GM18505 (cell line): ENCODE measurements around the gene PRMT7.

ENCODE experiments used
- ATAC-seq: cut with Tn5 transposase; IDR thresholded peaks from one replicate; pipeline ENCODE4 v1.9.1; 2021; ENCODE audit not compliant: unreplicated experiment
- POLR2A ChIP-seq: IDR thresholded peaks from 4 replicates; pipeline ENCODE4 v1.6.1; 2011; ENCODE audit warnings: borderline replicate concordance; ENCODE audit not compliant: insufficient read depth, insufficient read length; ENCODE audit errors: extremely low read depth

The PRMT7 gene, protein sequence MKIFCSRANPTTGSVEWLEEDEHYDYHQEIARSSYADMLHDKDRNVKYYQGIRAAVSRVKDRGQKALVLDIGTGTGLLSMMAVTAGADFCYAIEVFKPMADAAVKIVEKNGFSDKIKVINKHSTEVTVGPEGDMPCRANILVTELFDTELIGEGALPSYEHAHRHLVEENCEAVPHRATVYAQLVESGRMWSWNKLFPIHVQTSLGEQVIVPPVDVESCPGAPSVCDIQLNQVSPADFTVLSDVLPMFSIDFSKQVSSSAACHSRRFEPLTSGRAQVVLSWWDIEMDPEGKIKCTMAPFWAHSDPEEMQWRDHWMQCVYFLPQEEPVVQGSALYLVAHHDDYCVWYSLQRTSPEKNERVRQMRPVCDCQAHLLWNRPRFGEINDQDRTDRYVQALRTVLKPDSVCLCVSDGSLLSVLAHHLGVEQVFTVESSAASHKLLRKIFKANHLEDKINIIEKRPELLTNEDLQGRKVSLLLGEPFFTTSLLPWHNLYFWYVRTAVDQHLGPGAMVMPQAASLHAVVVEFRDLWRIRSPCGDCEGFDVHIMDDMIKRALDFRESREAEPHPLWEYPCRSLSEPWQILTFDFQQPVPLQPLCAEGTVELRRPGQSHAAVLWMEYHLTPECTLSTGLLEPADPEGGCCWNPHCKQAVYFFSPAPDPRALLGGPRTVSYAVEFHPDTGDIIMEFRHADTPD

DNA sequence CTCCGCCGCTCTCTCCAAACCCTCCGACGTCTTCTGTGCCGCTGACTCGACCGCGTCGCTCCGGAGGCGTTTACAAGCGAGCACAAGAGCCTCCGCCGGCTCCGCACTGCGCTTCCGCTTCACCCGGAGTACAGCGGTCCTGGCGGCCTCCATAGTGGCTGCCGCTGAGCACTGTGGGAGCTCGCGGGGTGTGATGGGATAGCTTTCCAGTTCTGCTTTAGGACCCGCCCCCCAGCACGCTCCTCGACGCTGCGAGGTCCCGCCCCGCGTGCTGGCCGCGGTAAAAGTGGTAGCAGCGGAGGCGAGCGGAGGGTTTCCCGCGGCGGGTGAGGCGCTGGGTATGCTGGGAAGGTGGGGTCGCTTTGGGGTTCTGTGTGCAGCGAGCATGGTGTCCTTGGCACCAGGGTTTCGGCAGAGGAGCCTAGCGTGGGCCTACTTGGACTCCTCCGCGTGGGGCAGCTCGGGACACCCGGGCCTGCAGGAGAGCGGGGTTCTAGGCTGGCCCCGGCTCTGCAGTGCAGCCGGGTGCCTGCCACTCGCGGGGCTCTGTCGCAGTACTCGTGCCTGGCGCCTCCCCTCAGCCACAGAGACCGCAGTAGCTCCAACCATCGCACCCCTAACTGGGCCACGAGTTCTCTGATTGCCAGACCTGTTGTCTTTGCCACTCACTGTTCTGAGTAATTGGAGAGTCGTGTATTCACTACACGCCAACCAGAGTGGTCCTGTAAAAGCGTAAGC is at the start of gene PRMT7, which contains the start of gene SLC7A6OS:
PRMT7 (plus strand) TSS at position 246 of the 738 bp plus-strand sequence. CDS start 4,961 bp downstream, outside the sequence.
SLC7A6OS (minus strand) TSS at position 173 of the 738 bp plus-strand sequence; CDS start at position 153, 20 bp downstream.
- TF ChIP-seq POLR2A, result peak; percentile 94

DNA sequence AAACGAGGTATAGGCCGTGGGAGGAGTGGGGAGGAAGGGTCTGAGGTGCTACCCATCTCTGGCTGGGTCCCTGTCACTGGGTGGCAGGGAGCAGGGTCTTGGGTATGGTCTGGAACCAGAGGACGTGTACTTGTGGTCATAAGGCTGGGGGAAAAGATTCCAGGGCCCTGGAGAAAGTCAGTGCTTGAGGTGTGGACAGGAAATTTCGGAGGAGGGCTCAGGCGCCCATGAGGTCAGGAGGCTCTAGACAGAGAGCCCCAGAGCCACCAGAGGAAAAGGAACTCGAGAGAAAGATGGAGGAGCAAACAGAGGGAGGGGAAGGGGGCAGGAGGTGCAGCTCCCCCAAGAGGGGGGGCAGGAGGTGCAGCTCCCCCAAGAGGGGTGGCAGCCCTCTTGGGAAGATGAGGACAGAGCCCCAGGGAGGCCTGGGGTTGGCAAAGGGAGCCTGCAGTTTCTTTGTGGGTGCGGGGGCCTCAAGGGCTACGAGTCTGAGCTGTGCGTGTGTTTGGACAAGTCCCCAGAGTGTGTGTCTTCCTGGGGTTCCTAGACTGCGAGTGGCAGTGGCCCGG is 47.2 kb upstream of the PRMT7 start:
- TF ChIP-seq POLR2A, result no peak
- ATAC-seq, result no peak

More for the DNA sequence above, at the start of gene PRMT7, which contains the start of gene SLC7A6OS:
- peak; percentile 92 for ATAC-seq

DNA sequence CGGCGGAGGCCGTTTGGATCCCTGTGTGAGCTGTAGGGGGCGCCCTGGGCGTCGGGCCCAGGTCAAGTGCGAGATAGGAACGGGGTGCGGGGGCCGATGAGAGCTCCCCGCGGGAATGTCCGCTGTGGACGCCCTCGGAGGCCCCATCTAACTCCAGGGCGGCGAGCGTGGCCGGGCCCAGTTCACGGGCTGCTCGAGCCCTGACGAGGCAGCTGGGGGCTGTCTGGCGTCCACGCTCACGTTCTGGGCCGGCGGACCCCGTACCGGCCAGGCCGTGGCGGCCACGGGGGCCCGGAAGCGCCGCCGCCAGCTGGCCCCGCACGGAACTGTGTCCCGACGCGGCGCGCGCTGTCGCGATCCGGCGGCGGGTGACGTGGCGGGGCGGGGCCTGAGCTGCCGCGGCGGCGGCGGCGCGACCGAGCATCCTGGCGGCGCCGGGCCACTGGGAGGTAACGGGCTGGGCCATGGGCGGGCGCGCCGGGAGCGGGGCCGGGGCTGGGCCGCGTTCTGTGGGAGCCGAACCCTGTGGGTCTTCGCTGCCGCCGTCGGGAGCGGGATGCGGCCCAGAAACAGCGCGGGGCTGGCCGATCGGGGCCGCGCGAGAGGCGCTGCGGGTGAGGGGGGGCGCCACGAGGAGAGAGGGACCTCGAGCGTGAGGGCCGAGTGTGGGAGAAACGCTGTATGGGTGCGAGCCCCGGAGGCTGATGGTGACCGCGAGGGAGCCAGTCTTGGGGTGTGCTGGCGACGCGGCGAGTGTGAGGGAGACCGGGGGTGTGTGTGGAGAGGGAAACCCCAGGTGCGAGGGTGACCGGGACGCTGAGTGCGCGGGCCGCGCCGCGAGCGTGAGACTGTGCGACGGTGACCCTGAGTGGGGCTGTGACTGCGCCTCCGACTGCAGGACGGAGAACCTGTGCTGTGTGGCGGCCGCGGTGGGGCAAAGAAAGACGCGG is 46.4 kb upstream of the PRMT7 start, which contains the start of gene SLC7A6:
SLC7A6 (plus strand) TSS at position 399 of the 950 bp plus-strand sequence. CDS start 10,201 bp downstream, outside the sequence.
- ATAC-seq, result peak; percentile 68
- peak; percentile 54 for TF ChIP-seq POLR2A

DNA sequence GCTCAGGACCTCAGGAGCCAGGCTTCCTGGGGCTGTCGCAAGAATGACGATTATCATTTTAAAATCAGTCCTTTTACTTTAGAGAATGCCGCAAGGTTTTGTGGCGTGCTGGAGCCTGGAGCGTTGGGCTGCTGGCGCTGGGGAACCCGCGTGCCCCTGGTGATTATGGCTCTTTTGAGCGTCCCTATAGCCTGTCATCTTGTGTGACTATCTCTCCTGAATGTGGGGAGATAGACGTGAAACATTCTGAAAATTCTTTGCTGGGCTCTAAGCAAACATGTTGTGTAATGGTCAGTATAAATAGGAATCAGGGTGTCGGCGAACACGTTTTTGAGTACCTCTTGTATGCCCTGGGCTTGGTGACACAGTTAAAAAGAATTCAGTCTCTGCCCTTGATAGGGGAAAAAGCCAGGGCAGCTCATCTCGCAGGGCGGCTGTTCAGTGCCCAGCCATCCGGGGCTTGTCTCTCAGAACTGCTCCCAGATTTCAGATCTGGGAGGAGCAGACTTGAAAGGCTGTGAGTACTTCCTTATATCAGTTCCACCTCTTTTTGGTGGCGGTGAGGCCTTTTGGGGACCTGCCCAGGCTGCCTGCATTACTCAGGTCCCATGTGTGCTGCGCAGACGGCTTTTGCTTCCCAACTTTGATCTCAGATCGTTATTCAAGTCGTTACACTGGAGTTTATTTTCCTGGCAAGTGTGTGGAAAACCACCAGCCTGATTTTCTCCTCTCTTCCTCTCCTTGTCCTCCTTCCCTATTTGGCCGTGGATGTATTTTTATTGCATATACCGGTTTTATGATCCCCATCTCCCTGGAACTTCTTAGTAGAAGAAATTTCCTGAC is 45.5 kb upstream of the PRMT7 start:
- TF ChIP-seq POLR2A, result peak; percentile 53
- ATAC-seq, result no peak

DNA sequence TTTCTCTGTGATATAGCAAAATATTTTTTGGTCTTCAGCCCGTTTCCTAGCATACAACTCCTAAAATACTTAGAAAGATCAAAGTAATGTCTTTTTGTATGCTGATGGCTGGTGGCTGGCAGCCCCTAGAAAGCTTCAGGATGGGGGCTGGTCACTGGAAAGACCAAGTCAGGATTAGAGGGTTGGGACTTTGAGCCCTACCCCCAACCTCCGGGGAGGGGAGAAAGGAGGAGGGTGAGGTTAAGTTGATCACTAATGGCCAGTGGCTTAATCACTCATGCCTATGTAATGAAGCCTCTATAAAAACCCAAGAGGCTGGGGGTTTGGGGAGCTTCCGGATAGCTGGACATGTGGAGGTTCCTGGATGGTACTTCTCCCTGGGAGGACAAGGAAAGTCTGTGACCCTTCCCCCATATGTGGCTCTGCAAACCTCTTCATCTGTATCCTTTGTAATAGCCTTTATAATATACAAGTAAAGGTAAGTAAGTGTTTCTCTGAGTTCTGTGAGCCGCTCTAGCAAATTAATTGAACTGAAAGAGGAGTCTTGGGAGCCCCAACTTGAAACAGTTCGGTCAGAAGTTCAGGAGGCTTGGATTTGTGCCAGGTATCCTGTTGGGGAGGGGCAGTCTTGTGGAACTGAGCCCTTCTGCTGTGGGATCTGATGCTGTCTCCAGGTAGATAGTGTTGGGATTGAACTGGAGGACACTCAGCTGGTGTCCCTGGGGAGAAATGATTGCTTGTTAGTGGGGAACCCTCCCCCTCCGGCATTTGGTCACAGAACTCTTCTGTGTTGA is 43.0 kb upstream of the PRMT7 start:
- ATAC-seq, result no peak
- no peak for TF ChIP-seq POLR2A

DNA sequence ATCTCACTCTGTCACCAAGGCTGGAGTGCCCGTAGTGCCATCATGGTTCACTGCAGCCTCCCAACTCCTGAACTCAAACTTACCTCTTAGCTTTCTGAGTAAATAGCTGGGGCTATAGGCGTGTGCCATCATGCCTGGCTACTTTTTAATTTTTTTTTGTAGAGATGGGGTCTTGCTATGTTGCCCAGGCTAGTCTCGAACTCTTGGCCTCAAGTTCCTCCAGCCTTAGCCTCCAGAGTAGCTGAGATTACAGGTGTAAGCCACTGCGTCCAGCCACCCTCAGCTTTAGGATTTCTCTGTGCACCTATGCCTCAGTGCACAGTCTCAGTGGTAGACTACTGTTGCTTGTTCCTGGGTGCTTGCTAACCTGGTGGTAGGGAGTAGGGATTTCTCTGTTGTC is 41.0 kb upstream of the PRMT7 start:
- TF ChIP-seq POLR2A, result no peak
- ATAC-seq, result no peak

DNA sequence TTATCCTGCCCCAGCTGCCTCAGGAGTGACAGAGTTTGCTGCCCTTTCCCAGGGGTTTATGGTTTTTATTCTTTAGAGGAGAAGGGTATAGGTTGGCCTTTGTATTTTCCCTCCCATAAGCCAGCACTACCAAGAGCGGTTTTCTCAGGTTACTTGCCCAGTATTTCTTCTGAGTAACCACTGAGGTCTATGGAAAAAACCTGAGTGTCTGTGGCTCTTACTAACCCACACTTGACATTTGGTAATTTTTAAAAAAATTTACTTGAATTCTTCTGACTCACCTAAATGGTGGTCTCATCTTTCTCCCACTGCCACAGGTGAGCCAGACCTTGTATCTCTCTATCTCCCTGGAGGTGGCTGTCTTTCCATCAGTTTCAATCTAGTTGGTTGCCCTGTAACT is 40.5 kb upstream of the PRMT7 start:
- no peak for TF ChIP-seq POLR2A
- no peak for ATAC-seq

DNA sequence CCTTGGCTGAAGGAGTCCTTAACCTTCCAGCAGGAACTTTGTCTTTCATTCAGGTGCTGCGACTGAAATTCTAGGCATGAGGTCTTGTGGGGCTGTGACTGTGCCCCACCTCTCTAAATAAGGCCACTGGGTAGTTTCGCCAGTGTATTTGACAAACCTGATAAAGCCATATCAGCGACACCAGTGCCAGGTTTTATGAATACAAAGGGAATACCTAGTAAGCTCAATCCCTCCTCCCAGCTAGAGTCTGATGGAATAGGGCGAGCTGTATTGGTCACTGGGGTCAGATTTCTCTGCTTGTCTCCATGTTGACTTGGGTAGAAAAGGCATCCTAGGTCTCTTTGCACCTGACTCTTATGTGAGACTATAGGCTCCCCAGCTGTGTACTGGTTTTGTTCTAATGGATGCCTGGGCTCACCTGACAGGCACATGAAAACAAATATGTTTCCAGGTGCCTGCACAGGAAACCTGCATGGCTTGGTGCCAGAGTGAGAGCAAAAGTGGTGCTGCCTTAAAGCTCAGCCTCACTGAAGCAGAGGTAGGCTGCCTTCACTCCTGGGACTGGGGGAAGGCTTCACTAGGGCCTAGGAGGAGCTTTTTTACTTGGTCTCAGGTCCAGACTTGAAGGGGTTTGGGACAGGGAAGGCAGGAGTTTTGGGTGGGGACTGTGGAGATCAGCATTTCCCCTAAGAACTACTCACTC is 38.2 kb upstream of the PRMT7 start:
- no peak for ATAC-seq
- TF ChIP-seq POLR2A, result no peak

DNA sequence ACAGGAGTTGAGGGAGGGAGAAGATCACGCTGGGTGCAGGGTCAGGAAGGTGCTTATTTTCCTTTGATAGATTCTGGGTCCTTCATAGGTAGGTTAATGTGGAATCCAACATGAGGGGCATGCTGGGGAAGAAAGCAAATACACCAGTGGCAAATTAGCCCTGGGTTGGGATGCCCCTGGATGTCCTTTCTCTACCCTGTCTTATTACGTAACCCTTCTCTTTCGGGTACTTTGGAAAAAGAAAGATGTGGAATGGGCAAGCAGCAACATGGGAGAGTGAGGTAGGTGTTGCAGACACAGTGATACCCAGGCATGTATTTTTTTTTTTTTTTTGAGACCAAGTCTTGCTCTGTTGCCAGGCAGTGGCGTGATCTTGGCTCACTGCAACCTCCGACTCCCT is 37.4 kb upstream of the PRMT7 start:
- ATAC-seq, result no peak
- TF ChIP-seq POLR2A, result no peak

DNA sequence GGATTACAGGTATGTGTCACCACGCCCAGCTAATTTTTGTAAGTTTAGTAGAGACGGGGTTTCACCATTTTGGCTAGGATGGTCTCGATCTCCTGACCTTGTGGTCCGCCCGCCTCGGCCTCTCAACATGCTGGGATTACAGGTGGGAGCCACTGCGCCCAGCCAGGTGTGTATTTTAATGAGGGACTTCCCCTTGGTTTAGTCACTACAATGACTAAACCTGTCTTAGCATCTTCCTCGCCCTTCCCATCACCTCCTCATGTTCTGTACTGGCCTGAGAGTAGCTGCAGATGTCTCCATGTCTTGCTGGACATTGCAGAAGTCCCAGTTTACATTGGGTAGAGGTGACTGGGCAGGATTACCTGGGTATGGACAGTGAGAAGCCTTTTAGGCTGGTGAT is 36.9 kb upstream of the PRMT7 start:
- ATAC-seq, result no peak
- TF ChIP-seq POLR2A, result no peak
